PC-9 (cell line): ENCODE data around the gene STRN3.

Source experiments
- EZH2 ChIP-seq: fragments of 200-600 bp; sonication (generic); IDR thresholded peaks from 2 replicates; pipeline ENCODE4 v1.8.0; 2017; ENCODE audit warnings: antibody characterized with exemption, low read depth
- TF ChIP-seq, protein P1 (sequence below): fragments of 200-600 bp; sonication (generic); conservative IDR thresholded peaks from 2 replicates; pipeline ENCODE4 v1.6.1; 2017; ENCODE audit warnings: mixed run types, antibody characterized with exemption, mild to moderate bottlenecking, moderate library complexity

DNA sequence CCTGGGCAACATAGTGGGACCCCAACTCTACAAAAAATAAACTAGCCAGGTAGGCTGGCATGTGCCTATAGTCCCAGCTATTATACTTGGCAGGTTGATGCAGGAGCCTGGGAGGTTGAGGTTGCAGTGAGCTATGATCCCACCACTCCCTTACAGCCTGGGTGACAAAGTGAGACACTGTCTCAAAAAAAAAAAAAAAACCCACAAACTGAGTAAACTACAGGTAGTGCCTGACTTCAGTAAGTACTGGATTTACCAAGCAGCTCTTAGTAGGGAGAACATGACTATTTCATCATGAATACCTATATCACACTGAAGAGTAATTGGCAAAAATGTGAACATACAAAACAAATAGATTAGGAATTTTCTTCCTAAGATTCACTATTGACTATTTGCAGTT lies 33.1 kb downstream of the STRN3 start:
- TF ChIP-seq, protein P1, sequence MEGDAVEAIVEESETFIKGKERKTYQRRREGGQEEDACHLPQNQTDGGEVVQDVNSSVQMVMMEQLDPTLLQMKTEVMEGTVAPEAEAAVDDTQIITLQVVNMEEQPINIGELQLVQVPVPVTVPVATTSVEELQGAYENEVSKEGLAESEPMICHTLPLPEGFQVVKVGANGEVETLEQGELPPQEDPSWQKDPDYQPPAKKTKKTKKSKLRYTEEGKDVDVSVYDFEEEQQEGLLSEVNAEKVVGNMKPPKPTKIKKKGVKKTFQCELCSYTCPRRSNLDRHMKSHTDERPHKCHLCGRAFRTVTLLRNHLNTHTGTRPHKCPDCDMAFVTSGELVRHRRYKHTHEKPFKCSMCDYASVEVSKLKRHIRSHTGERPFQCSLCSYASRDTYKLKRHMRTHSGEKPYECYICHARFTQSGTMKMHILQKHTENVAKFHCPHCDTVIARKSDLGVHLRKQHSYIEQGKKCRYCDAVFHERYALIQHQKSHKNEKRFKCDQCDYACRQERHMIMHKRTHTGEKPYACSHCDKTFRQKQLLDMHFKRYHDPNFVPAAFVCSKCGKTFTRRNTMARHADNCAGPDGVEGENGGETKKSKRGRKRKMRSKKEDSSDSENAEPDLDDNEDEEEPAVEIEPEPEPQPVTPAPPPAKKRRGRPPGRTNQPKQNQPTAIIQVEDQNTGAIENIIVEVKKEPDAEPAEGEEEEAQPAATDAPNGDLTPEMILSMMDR, result no peak
- no peak for TF ChIP-seq EZH2
